GM23248 (cell line): ENCODE measurements around the gene GLB1L2. TPM values are rescaled to one million over a fixed set of nuclear protein-coding genes. Genes with fewer than 3 reads are reported as not detected.
"Not testable (repeated sequence)": the region's sequence is repeated elsewhere in the genome, so short reads cannot be mapped to it uniquely, and the experiment has no call there.

Experiments used
- DNase-seq: peaks from one replicate; pipeline ENCODE4 v3.0.0-alpha.2; 2015
- H2AFZ ChIP-seq: fragments of 200-600 bp; sonication (generic); 2 replicates; pipeline ENCODE4 v1.6.1; 2016; ENCODE audit warnings: antibody characterized with exemption
- H3F3A ChIP-seq: fragments of 200-600 bp; sonication (generic); 2 replicates; pipeline ENCODE4 v1.6.1; 2016; ENCODE audit warnings: mild to moderate bottlenecking, antibody characterized with exemption, mixed run types; ENCODE audit not compliant: insufficient read depth
- H3K27ac ChIP-seq: fragments of 200-600 bp; sonication (generic); 2 replicates; pipeline ENCODE4 v1.5.1; 2016; ENCODE audit warnings: mild to moderate bottlenecking
- H3K27me3 ChIP-seq: fragments of 200-600 bp; sonication (generic); replicated peaks from 2 replicates; pipeline ENCODE4 v1.6.1; 2016; ENCODE audit warnings: mild to moderate bottlenecking; ENCODE audit not compliant: insufficient read depth
- H3K36me3 ChIP-seq: fragments of 200-600 bp; sonication (generic); 2 replicates; pipeline ENCODE4 v1.6.1; 2016; ENCODE audit warnings: low read depth, mild to moderate bottlenecking
- H3K4me1 ChIP-seq: fragments of 200-600 bp; sonication (generic); 2 replicates; pipeline ENCODE4 v1.6.1; 2016; ENCODE audit warnings: mild to moderate bottlenecking; ENCODE audit not compliant: insufficient read depth
- H3K4me2 ChIP-seq: fragments of 200-600 bp; sonication (generic); one replicate; pipeline ENCODE4 v1.6.1; 2016; ENCODE audit warnings: mild to moderate bottlenecking; ENCODE audit not compliant: unreplicated experiment
- H3K4me3 ChIP-seq: fragments of 200-600 bp; sonication (generic); 2 replicates; pipeline ENCODE4 v1.5.1; 2016; ENCODE audit warnings: mild to moderate bottlenecking
- H3K79me2 ChIP-seq: fragments of 200-600 bp; sonication (generic); 2 replicates; pipeline ENCODE4 v1.6.1; 2016; ENCODE audit warnings: mild to moderate bottlenecking; ENCODE audit not compliant: insufficient read depth
- H3K9ac ChIP-seq: fragments of 200-600 bp; sonication (generic); 2 replicates; pipeline ENCODE4 v1.6.1; 2016; ENCODE audit warnings: mild to moderate bottlenecking
- H3K9me2 ChIP-seq: fragments of 200-600 bp; sonication (generic); 2 replicates; pipeline ENCODE4 v1.6.1; 2016; ENCODE audit warnings: mixed run types, mild to moderate bottlenecking, moderate library complexity; ENCODE audit not compliant: insufficient read depth
- H3K9me3 ChIP-seq: fragments of 200-600 bp; sonication (generic); one replicate; pipeline ENCODE4 v1.6.1; 2017; ENCODE audit warnings: low read depth
- H4K20me1 ChIP-seq: fragments of 200-600 bp; sonication (generic); 2 replicates; pipeline ENCODE4 v1.6.0; 2016; ENCODE audit not compliant: insufficient read depth
- EZH2 ChIP-seq: fragments of 200-600 bp; sonication (generic); IDR thresholded peaks from 2 replicates; pipeline ENCODE4 v1.6.1; 2018; ENCODE audit warnings: antibody characterized with exemption, mild to moderate bottlenecking; ENCODE audit not compliant: insufficient read depth, poor library complexity, severe bottlenecking
- EZH2phosphoT487 ChIP-seq: fragments of 200-600 bp; sonication (generic); IDR thresholded peaks from 2 replicates; pipeline ENCODE4 v1.6.1; 2018; ENCODE audit warnings: antibody characterized with exemption, moderate library complexity, mild to moderate bottlenecking, low read depth; ENCODE audit not compliant: insufficient read depth
- whole genome bisulfite sequencing, 2 experiments: methylation state at CpG; one replicate each; pipeline ENCODE4 v1.1.6; 2015 to 2017; ENCODE audit warnings: low lambda C conversion rate in 2 of 2, low coverage in 1 of 2; ENCODE audit errors: missing lambda C conversion rate in 2 of 2; 5-methylcytosine and 5-hydroxymethylcytosine counted together
- in situ Hi-C: fragments of 300-500 bp; cut with MboI; formaldehyde crosslinking; loops from 2 replicates; pipeline ENCODE4 v1.15.0; 2020
- polyA plus RNA-seq: library from polyadenylated mRNA; unstranded; fragments of >200 nt; fragmentation: Nextera tagmentation; extraction: Ambion mirVana; gene quantifications from 2 replicates; pipeline ENCODE4 v1.2.1, GENCODE V29; 2016
- total RNA-seq: library from RNA; depleted of rRNA; stranded (reverse); fragments of >200 nt; shearing (Covaris generic); gene quantifications from 2 replicates; pipeline ENCODE4 v1.2.3, GENCODE V29; 2014; rRNA removed

GLB1L2 gene
- not detected in 2 replicates for total RNA-seq
- polyA plus RNA-seq: 0.11 TPM in 1 of 2 replicates, not detected in the other

GRCh38 chr11:134331354-134332188 is at the start of gene GLB1L2:
Gene GLB1L2 (plus strand): TSS chr11:134331988. CDS start chr11:134332062, 74 bp downstream.
- H3F3A ChIP-seq: no peaks in the 10 kb centered on the region
- H3K4me1 ChIP-seq: no peaks in the 10 kb centered on the region
- 5% methylated on average over 35 to 37 of the region's 80 CpGs for WGBS, 2 experiments
- H3K36me3 ChIP-seq: no peaks in the 10 kb centered on the region
- TF ChIP-seq EZH2phosphoT487: no peak
- TF ChIP-seq EZH2: no peak
- no peaks in the 10 kb centered on the region for H3K9me3 ChIP-seq
- in situ Hi-C loops: no loop called here
- H3K27ac ChIP-seq: no peak within 1 kb of the TSS
- H3K4me3 ChIP-seq: no peak within 1 kb of the TSS
- H3K9ac ChIP-seq: no peak within 1 kb of the TSS
- H3K79me2 ChIP-seq: no peaks in the 10 kb centered on the region
- DNase-seq: peak; percentile 47
- no peak within 1 kb of the TSS for H3K4me2 ChIP-seq
- H3K27me3 ChIP-seq: peaks cover 33% of the 10 kb centered on the region
- H3K9me2 ChIP-seq: no peaks in the 10 kb centered on the region
- H2AFZ ChIP-seq: peak within 1 kb of the TSS; percentile 56; the same call in 1 of the 2 replicates
- H4K20me1 ChIP-seq: no peaks in the 10 kb centered on the region

- in situ Hi-C loops: no loop called here
- H3K79me2 ChIP-seq: no peaks in the 10 kb centered on the region
- H3K9ac ChIP-seq: no peak overlapping the region
- no peaks in the 10 kb centered on the region for H3K36me3 ChIP-seq
- H3K4me2 ChIP-seq: no peak overlapping the region
- 66 to 67% methylated on average over 19 to 22 of the region's 22 CpGs for WGBS, 2 experiments
- TF ChIP-seq EZH2 (no peak), EZH2phosphoT487 (no peak)
- no peak overlapping the region for H2AFZ ChIP-seq
- no peaks in the 10 kb centered on the region for H3K9me2 ChIP-seq
- no peaks in the 10 kb centered on the region for H3K9me3 ChIP-seq
- H3K27ac ChIP-seq: no peak overlapping the region
- no peak for DNase-seq
- no peak overlapping the region for H3K4me3 ChIP-seq
- no peaks in the 10 kb centered on the region for H4K20me1 ChIP-seq
- no peaks in the 10 kb centered on the region for H3K4me1 ChIP-seq
- H3F3A ChIP-seq: no peaks in the 10 kb centered on the region
- peaks cover 28% of the 10 kb centered on the region for H3K27me3 ChIP-seq
Measured at GRCh38 chr11:134282121-134283045, 49.4 kb upstream of the GLB1L2 start.

- WGBS, 2 experiments: 62 to 65% methylated on average over 16 of the region's 16 CpGs
- no peak overlapping the region for H3K9ac ChIP-seq
- H3K4me1 ChIP-seq: no peaks in the 10 kb centered on the region
- no peaks in the 10 kb centered on the region for H3F3A ChIP-seq
- no peak overlapping the region for H3K4me2 ChIP-seq
- no peak overlapping the region for H3K27ac ChIP-seq
- no peaks in the 10 kb centered on the region for H3K36me3 ChIP-seq
- H3K4me3 ChIP-seq: no peak overlapping the region
- DNase-seq: no peak
- in situ Hi-C loops: no loop called here
- TF ChIP-seq EZH2 (no peak), EZH2phosphoT487 (no peak)
- H2AFZ ChIP-seq: no peak overlapping the region
- no peaks in the 10 kb centered on the region for H3K9me3 ChIP-seq
- H3K9me2 ChIP-seq: no peaks in the 10 kb centered on the region
- H4K20me1 ChIP-seq: no peaks in the 10 kb centered on the region
- H3K27me3 ChIP-seq: peaks cover 15% of the 10 kb centered on the region
- H3K79me2 ChIP-seq: no peaks in the 10 kb centered on the region
Measured at GRCh38 chr11:134283461-134284230, 48.1 kb upstream of the GLB1L2 start.

GRCh38 chr11:134284349-134284748 is 47.4 kb upstream of the GLB1L2 start:
- DNase-seq, H3K36me3 ChIP-seq, H3K9me3 ChIP-seq, H3K4me2 ChIP-seq, H4K20me1 ChIP-seq, H3K79me2 ChIP-seq, H3F3A ChIP-seq, H3K9ac ChIP-seq, H3K9me2 ChIP-seq, H3K4me1 ChIP-seq, H3K4me3 ChIP-seq, in situ Hi-C loops, H3K27ac ChIP-seq, H2AFZ ChIP-seq: not testable (repeated sequence)
- 67 to 76% methylated on average over 5 of the region's 5 CpGs for WGBS, 2 experiments
- H3K27me3 ChIP-seq: peaks cover 10% of the 10 kb centered on the region; the same call in 1 of the 2 replicates
